Adipocyte (in vitro differentiated cells): Measurements from ENCODE around the gene MX1.

Experiments
- DNase-seq: peaks from one replicate; pipeline ENCODE4 v3.0.0-alpha.2; 2015; ENCODE audit warnings: low read depth
- H3K27me3 ChIP-seq: replicated peaks from 2 replicates; pipeline ENCODE4 v1.7.0; 2013; ENCODE audit warnings: mild to moderate bottlenecking, low read length, moderate library complexity; ENCODE audit not compliant: control insufficient read depth, insufficient read depth
- H3K36me3 ChIP-seq: 2 replicates; pipeline ENCODE4 v1.7.0; 2013; ENCODE audit warnings: low read length, mild to moderate bottlenecking, moderate library complexity; ENCODE audit not compliant: control insufficient read depth, insufficient read depth, severe bottlenecking
- H3K4me1 ChIP-seq: 2 replicates; pipeline ENCODE4 v1.7.0; 2013; ENCODE audit warnings: mild to moderate bottlenecking, low read length, moderate library complexity; ENCODE audit not compliant: control insufficient read depth, insufficient read depth
- H3K4me3 ChIP-seq: 2 replicates; pipeline ENCODE4 v1.7.0; 2013; ENCODE audit warnings: mild to moderate bottlenecking, low read length, moderate library complexity
- H3K9ac ChIP-seq: 2 replicates; pipeline ENCODE4 v1.7.0; 2013; ENCODE audit warnings: mild to moderate bottlenecking, low read length, moderate library complexity
- H3K9me3 ChIP-seq: 2 replicates; pipeline ENCODE4 v1.7.0; 2013; ENCODE audit warnings: mild to moderate bottlenecking, low read length, moderate library complexity; ENCODE audit not compliant: control insufficient read depth

The MX1 gene

GRCh38 chr21:41483973-41484372 lies 57.9 kb downstream of the MX1 start:
- no peak for DNase-seq
- Histone ChIP-seq H3K4me1 (peaks cover 8% of the 10 kb centered on the region), H3K9me3 (no peaks in the 10 kb centered on the region), H3K36me3 (no peaks in the 10 kb centered on the region), H3K27me3 (peaks cover 12% of the 10 kb centered on the region), H3K9ac (no peak overlapping the region), H3K4me3 (no peak overlapping the region)

GRCh38 chr21:41487082-41487481 lies 61.0 kb downstream of the MX1 start:
- Histone ChIP-seq H3K36me3 (no peaks in the 10 kb centered on the region), H3K4me1 (peaks cover 6% of the 10 kb centered on the region), H3K4me3 (no peak overlapping the region), H3K27me3 (peaks cover 8% of the 10 kb centered on the region), H3K9ac (no peak overlapping the region), H3K9me3 (no peaks in the 10 kb centered on the region)
- DNase-seq, result no peak

- Histone ChIP-seq H3K9me3 (no peaks in the 10 kb centered on the region), H3K27me3 (peaks cover 8% of the 10 kb centered on the region), H3K4me3 (no peak overlapping the region), H3K4me1 (no peaks in the 10 kb centered on the region), H3K36me3 (no peaks in the 10 kb centered on the region), H3K9ac (no peak overlapping the region)
- DNase-seq, result no peak
Measured at GRCh38 chr21:41488080-41488479, 62.0 kb downstream of the MX1 start.

GRCh38 chr21:41489329-41489728 lies 63.3 kb downstream of the MX1 start:
- Histone ChIP-seq H3K9ac (no peak overlapping the region), H3K9me3 (no peaks in the 10 kb centered on the region), H3K4me3 (no peak overlapping the region), H3K27me3 (peaks cover 12% of the 10 kb centered on the region), H3K36me3 (no peaks in the 10 kb centered on the region), H3K4me1 (no peaks in the 10 kb centered on the region)
- no peak for DNase-seq

- Histone ChIP-seq H3K9me3 (no peaks in the 10 kb centered on the region), H3K4me1 (no peaks in the 10 kb centered on the region), H3K4me3 (no peak overlapping the region), H3K27me3 (peaks cover 12% of the 10 kb centered on the region), H3K36me3 (no peaks in the 10 kb centered on the region), H3K9ac (no peak overlapping the region)
- DNase-seq, result no peak
Measured at GRCh38 chr21:41490330-41490729, 64.3 kb downstream of the MX1 start.

GRCh38 chr21:41491412-41491811 lies 65.4 kb downstream of the MX1 start:
- H3K4me3 ChIP-seq, result no peak overlapping the region
- peaks cover 18% of the 10 kb centered on the region for H3K27me3 ChIP-seq
- no peaks in the 10 kb centered on the region for H3K9me3 ChIP-seq
- H3K9ac ChIP-seq, result no peak overlapping the region
- no peaks in the 10 kb centered on the region for H3K4me1 ChIP-seq
- DNase-seq, result no peak
- no peaks in the 10 kb centered on the region for H3K36me3 ChIP-seq

GRCh38 chr21:41494242-41494641 lies 68.2 kb downstream of the MX1 start:
- Histone ChIP-seq H3K9me3 (no peaks in the 10 kb centered on the region), H3K4me3 (no peak overlapping the region)

GRCh38 chr21:41497008-41497407 lies 71.0 kb downstream of the MX1 start:
- no peaks in the 10 kb centered on the region for H3K36me3 ChIP-seq
- no peak overlapping the region for H3K4me3 ChIP-seq
- peaks cover 60% of the 10 kb centered on the region for H3K27me3 ChIP-seq
- no peak overlapping the region for H3K9ac ChIP-seq
- no peak for DNase-seq
- H3K9me3 ChIP-seq, result no peaks in the 10 kb centered on the region
- no peaks in the 10 kb centered on the region for H3K4me1 ChIP-seq

More at GRCh38 chr21:41494242-41494641, 68.2 kb downstream of the MX1 start:
- Histone ChIP-seq H3K4me1 (no peaks in the 10 kb centered on the region), H3K27me3 (peaks cover 40% of the 10 kb centered on the region), H3K9ac (no peak overlapping the region), H3K36me3 (no peaks in the 10 kb centered on the region)
- no peak for DNase-seq

- no peak for DNase-seq
- Histone ChIP-seq H3K36me3 (no peaks in the 10 kb centered on the region), H3K9me3 (no peaks in the 10 kb centered on the region), H3K9ac (no peak overlapping the region), H3K27me3 (peaks cover 61% of the 10 kb centered on the region), H3K4me1 (no peaks in the 10 kb centered on the region), H3K4me3 (no peak overlapping the region)
Measured at GRCh38 chr21:41497788-41498187, 71.7 kb downstream of the MX1 start.

- Histone ChIP-seq H3K36me3 (no peaks in the 10 kb centered on the region), H3K9ac (no peak overlapping the region), H3K27me3 (peaks cover 65% of the 10 kb centered on the region), H3K4me1 (no peaks in the 10 kb centered on the region), H3K9me3 (no peaks in the 10 kb centered on the region), H3K4me3 (no peak overlapping the region)
- no peak for DNase-seq
Measured at GRCh38 chr21:41499920-41500319, 73.9 kb downstream of the MX1 start.

- Histone ChIP-seq H3K9me3 (no peaks in the 10 kb centered on the region), H3K4me3 (no peak overlapping the region), H3K9ac (no peak overlapping the region), H3K27me3 (peaks cover 69% of the 10 kb centered on the region), H3K4me1 (no peaks in the 10 kb centered on the region), H3K36me3 (no peaks in the 10 kb centered on the region)
- no peak for DNase-seq
Measured at GRCh38 chr21:41500363-41500762, 74.3 kb downstream of the MX1 start.

GRCh38 chr21:41500931-41501381 lies 74.9 kb downstream of the MX1 start:
- no peak for DNase-seq
- H3K9ac ChIP-seq, result no peak overlapping the region
- H3K27me3 ChIP-seq, result peaks cover 71% of the 10 kb centered on the region
- no peaks in the 10 kb centered on the region for H3K4me1 ChIP-seq
- no peak overlapping the region for H3K4me3 ChIP-seq
- H3K36me3 ChIP-seq, result no peaks in the 10 kb centered on the region
- no peaks in the 10 kb centered on the region for H3K9me3 ChIP-seq
